Mammary epithelial cell (primary cell): ENCODE measurements around the gene PTGES2.

Experiments used
- EZH2 ChIP-seq: IDR thresholded peaks from 2 replicates; pipeline ENCODE4 v1.6.1; 2012; ENCODE audit warnings: low read length, inconsistent platforms, borderline replicate concordance
- TF ChIP-seq, protein P1 (sequence below), 2 donors: IDR thresholded peaks in 1 of 2; conservative IDR thresholded peaks in 1 of 2; 2 replicates each; pipeline ENCODE4 v1.5.1; 2011 to 2012; ENCODE audit warnings: inconsistent platforms in 2 of 2, low read length in 2 of 2, mild to moderate bottlenecking in 2 of 2, control low read depth in 1 of 2, low read depth in 1 of 2; ENCODE audit not compliant: insufficient read depth in 1 of 2; ENCODE audit errors: extremely low read depth in 1 of 2

DNA sequence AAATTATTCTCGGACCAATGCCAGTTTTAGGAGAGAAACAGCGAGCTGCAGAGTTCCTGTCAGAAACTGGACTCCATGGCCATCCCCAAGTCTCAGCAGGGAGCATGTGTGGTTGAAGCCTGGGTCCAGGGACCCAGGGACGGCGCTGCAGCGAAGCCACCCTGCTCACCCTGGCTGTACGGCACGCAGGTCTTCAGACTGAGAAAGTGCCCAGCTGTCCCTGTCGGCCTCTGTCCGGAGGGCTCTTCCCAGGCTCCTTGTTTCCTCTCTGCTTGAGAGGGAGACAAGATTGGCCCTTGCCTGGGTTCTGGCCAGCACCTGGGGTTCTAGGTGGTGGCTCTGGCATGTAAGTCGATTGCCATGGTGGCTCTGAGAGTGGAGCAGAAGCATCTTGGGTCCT lies 26.9 kb downstream of the PTGES2 start:
- TF ChIP-seq, protein P1, sequence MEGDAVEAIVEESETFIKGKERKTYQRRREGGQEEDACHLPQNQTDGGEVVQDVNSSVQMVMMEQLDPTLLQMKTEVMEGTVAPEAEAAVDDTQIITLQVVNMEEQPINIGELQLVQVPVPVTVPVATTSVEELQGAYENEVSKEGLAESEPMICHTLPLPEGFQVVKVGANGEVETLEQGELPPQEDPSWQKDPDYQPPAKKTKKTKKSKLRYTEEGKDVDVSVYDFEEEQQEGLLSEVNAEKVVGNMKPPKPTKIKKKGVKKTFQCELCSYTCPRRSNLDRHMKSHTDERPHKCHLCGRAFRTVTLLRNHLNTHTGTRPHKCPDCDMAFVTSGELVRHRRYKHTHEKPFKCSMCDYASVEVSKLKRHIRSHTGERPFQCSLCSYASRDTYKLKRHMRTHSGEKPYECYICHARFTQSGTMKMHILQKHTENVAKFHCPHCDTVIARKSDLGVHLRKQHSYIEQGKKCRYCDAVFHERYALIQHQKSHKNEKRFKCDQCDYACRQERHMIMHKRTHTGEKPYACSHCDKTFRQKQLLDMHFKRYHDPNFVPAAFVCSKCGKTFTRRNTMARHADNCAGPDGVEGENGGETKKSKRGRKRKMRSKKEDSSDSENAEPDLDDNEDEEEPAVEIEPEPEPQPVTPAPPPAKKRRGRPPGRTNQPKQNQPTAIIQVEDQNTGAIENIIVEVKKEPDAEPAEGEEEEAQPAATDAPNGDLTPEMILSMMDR (conservative IDR thresholded peaks at IDR 0.05 in 1 of 2, IDR thresholded peaks at IDR 0.05 in 1 of 2; ENCODE audit: extremely low read depth in 1 of 2, insufficient read depth in 1 of 2, low read depth in 1 of 2, low read length in 2 of 2): no peak
- no peak for TF ChIP-seq EZH2
